GM12878 (cell line): ENCODE results near the gene CNTNAP2. TPM values are rescaled to one million over a fixed set of nuclear protein-coding genes. Genes with fewer than 3 reads are reported as not detected.

Experiments used
- ATAC-seq: fragments of 200-7000 bp; cut with Tn5 transposase; 3 replicates; pipeline ENCODE4 v1.9.1; 2020; ENCODE audit warnings: mild to moderate bottlenecking, moderate library complexity
- BruUV-seq: library from RNA; stranded (reverse); fragments of 400-500 nt; replicated peaks from 2 replicates; lab custom pipeline; 2021; lab: Mats Ljungman, UMichigan
- CTCF ChIA-PET: fragments of 300-600 bp; sonication (Branson Sonifier 250); formaldehyde crosslinking; extraction: SDS; loops from one replicate; lab custom pipeline; 2021; ENCODE audit warnings: inconsistent platforms; lab: Yijun Ruan, JAX
- POLR2A ChIA-PET: fragments of 350-600 bp; formaldehyde crosslinking; extraction: SDS; loops from one replicate; lab custom pipeline; 2021; ENCODE audit warnings: inconsistent platforms; lab: Charles Lee
- RAD21 ChIA-PET: fragments of 300-600 bp; sonication (Branson Sonifier 250); formaldehyde crosslinking; loops from one replicate; lab custom pipeline; 2023; ENCODE audit warnings: antibody characterized with exemption; ENCODE audit not compliant: unreplicated experiment; lab: Charles Lee
- SMC1A ChIA-PET: fragments of 300-600 bp; sonication (Branson Sonifier 250); formaldehyde crosslinking; loops from one replicate; lab custom pipeline; 2023; ENCODE audit not compliant: unreplicated experiment, uncharacterized antibody; lab: Charles Lee
- DNase-seq: peaks from one replicate; pipeline ENCODE4 v3.0.0-alpha.2; 2011; ENCODE audit warnings: low read depth, low spot score
- FAIRE-seq: peaks from 3 replicates; lab custom pipeline; 2011; peaks lifted over from hg19 to GRCh38; lab: Jason Lieb, UNC
- H2AFZ ChIP-seq: 2 replicates; pipeline ENCODE4 v1.6.0; 2011; ENCODE audit warnings: low read depth, low read length, control low read depth; ENCODE audit not compliant: control insufficient read depth
- H3K27ac ChIP-seq: 2 replicates; pipeline ENCODE4 v1.5.1; 2011; ENCODE audit warnings: control low read depth; ENCODE audit not compliant: control insufficient read depth, insufficient read depth
- H3K27me3 ChIP-seq, 2 experiments: replicated peaks in 1 of 2; 2 replicates each; pipeline versions ENCODE4 v1.6.0 to v1.6.1; 2011; ENCODE audit warnings: low read length in 1 of 2; ENCODE audit not compliant: control insufficient read depth in 2 of 2, insufficient read depth in 2 of 2
- H3K36me3 ChIP-seq, 2 experiments: 2 replicates each; pipeline ENCODE4 v1.5.1; 2011; ENCODE audit warnings: low read length in 1 of 2; ENCODE audit not compliant: control insufficient read depth in 2 of 2, insufficient read depth in 2 of 2
- H3K4me1 ChIP-seq: 2 replicates; pipeline ENCODE4 v1.6.1; 2011; ENCODE audit warnings: mild to moderate bottlenecking, low read length, moderate library complexity, mixed read lengths; ENCODE audit not compliant: control insufficient read depth, insufficient read depth
- H3K4me2 ChIP-seq: 2 replicates; pipeline ENCODE4 v1.6.0; 2011; ENCODE audit warnings: control low read depth; ENCODE audit not compliant: control insufficient read depth, insufficient read depth
- H3K4me3 ChIP-seq: fragments of 200-600 bp; sonication (generic); 2 replicates; pipeline ENCODE4 v1.5.1; 2016
- H3K79me2 ChIP-seq: 2 replicates; pipeline ENCODE4 v1.6.0; 2011; ENCODE audit warnings: low read length; ENCODE audit not compliant: control insufficient read depth, insufficient read depth
- H3K9ac ChIP-seq: 2 replicates; pipeline ENCODE4 v1.8.0; 2011; ENCODE audit warnings: low read length, control low read depth, mixed read lengths; ENCODE audit not compliant: control insufficient read depth, insufficient read depth
- H3K9me3 ChIP-seq: replicated peaks from 3 replicates; pipeline ENCODE4 v1.5.1; 2011; ENCODE audit warnings: mild to moderate bottlenecking, low read length; ENCODE audit not compliant: control insufficient read depth, insufficient read depth
- H4K20me1 ChIP-seq: 2 replicates; pipeline ENCODE4 v1.6.0; 2011; ENCODE audit not compliant: control insufficient read depth, insufficient read depth
- HCFC1 ChIP-seq: fragments of 150-350 bp; IDR thresholded peaks from 2 replicates; pipeline ENCODE4 v1.6.1; 2014; ENCODE audit warnings: low read length
- KAT2A ChIP-seq: conservative IDR thresholded peaks from 2 replicates; pipeline ENCODE4 v1.6.1; 2011; ENCODE audit warnings: low read depth, low read length; ENCODE audit not compliant: control insufficient read depth
- KDM1A ChIP-seq: fragments of 200-600 bp; sonication (generic); IDR thresholded peaks from 2 replicates; pipeline ENCODE4 v1.6.1; 2016; ENCODE audit warnings: borderline replicate concordance
- MEF2B ChIP-seq: fragments of 450-650 bp; IDR thresholded peaks from 2 replicates; pipeline ENCODE4 v1.6.1; 2018; ENCODE audit warnings: mild to moderate bottlenecking, moderate library complexity; ENCODE audit not compliant: partially characterized antibody, poor library complexity, severe bottlenecking
- SIX5 ChIP-seq: IDR thresholded peaks from 2 replicates; pipeline ENCODE4 v1.6.1; 2011; ENCODE audit warnings: mild to moderate bottlenecking, low read depth, low read length, moderate library complexity; ENCODE audit not compliant: severe bottlenecking
- STAT1 ChIP-seq: fragments of 450-650 bp; conservative IDR thresholded peaks from 2 replicates; pipeline ENCODE4 v1.6.1; 2014; ENCODE audit warnings: antibody characterized with exemption, mild to moderate bottlenecking
- TCF12 ChIP-seq: IDR thresholded peaks from 2 replicates; pipeline ENCODE4 v1.6.1; 2011; ENCODE audit warnings: low read depth, mild to moderate bottlenecking, low read length
- WGBS: methylation state at CpG from one replicate; pipeline ENCODE4 v1.1.6; 2016; ENCODE audit warnings: low lambda C conversion rate; ENCODE audit not compliant: insufficient replicate concordance, insufficient coverage; ENCODE audit errors: missing lambda C conversion rate; 5-methylcytosine and 5-hydroxymethylcytosine counted together
- in situ Hi-C: fragments of 300-500 bp; cut with MboI; formaldehyde crosslinking; loops from 9 replicates; pipeline ENCODE4 v1.14.3; 2018; ENCODE audit warnings: mixed read lengths
- intact Hi-C: fragments of 100-400 bp; cut with micrococcal nuclease; formaldehyde crosslinking; loops from one replicate; pipeline ENCODE4 v1.14.2; 2022; ENCODE audit not compliant: unreplicated experiment
- polyA plus RNA-seq, 11 experiments: library from polyadenylated mRNA; depleted of rRNA in 4 of 11; unstranded in 6 of 11; stranded (reverse) in 5 of 11; fragments of >200 nt; fragmentation: Nextera tagmentation in 4 of 11; fragmentation: Illumina TruSeq in 1 of 11; extraction: Ambion mirVana in 4 of 11; extraction: Trizol in 1 of 11; gene quantifications; 1 replicate in 1 of 11; 2 replicates in 10 of 11; pipeline versions ENCODE4 v1.2.1 to v1.2.3, GENCODE V29; 2011 to 2016; ENCODE audit warnings: inconsistent platforms in 2 of 11, missing spikeins in 2 of 11, low read depth in 1 of 11
- total RNA-seq, 4 experiments: library from RNA; depleted of rRNA in 3 of 4; stranded (reverse); fragments of >200 nt in 3 of 4; fragmentation: Illumina TruSeq in 1 of 4; extraction: Trizol in 1 of 4; gene quantifications; 2 replicates each; pipeline versions ENCODE4 v1.2.1 to v1.2.3, GENCODE V29; 2013 to 2021
- TF ChIP-seq, protein P1 (sequence below): IDR thresholded peaks from 2 replicates; pipeline ENCODE4 v1.6.1; 2012; ENCODE audit warnings: mild to moderate bottlenecking, low read depth, low read length

The CNTNAP2 gene
- total and polyA plus RNA-seq, 10 of the 15 experiments (the other 5 are each of a cell fraction or from before 2014, with no cell fraction given): 0.03 to 0.08 (median 0.03) TPM; not detected in 7

DNA sequence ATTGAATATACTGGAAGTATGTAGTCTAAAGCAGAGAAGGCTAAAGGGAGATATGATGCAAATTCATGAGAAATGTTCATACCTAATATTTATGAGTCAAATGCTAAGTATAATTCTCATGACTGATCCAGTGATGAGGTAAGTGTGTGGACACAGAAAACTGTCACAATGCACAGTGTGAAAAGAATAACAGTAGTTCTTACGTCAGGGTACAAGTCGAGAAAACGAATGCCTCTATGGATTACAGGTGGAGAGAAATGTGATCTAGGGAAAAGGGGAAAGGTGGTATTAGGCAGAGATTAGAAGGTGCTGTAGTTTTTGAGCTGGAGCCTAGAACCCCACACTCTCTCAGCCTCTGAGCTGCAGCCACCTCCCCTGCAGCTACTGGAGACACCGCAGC is 542.0 kb downstream of the CNTNAP2 start (continued):
- TF ChIP-seq, protein P1, sequence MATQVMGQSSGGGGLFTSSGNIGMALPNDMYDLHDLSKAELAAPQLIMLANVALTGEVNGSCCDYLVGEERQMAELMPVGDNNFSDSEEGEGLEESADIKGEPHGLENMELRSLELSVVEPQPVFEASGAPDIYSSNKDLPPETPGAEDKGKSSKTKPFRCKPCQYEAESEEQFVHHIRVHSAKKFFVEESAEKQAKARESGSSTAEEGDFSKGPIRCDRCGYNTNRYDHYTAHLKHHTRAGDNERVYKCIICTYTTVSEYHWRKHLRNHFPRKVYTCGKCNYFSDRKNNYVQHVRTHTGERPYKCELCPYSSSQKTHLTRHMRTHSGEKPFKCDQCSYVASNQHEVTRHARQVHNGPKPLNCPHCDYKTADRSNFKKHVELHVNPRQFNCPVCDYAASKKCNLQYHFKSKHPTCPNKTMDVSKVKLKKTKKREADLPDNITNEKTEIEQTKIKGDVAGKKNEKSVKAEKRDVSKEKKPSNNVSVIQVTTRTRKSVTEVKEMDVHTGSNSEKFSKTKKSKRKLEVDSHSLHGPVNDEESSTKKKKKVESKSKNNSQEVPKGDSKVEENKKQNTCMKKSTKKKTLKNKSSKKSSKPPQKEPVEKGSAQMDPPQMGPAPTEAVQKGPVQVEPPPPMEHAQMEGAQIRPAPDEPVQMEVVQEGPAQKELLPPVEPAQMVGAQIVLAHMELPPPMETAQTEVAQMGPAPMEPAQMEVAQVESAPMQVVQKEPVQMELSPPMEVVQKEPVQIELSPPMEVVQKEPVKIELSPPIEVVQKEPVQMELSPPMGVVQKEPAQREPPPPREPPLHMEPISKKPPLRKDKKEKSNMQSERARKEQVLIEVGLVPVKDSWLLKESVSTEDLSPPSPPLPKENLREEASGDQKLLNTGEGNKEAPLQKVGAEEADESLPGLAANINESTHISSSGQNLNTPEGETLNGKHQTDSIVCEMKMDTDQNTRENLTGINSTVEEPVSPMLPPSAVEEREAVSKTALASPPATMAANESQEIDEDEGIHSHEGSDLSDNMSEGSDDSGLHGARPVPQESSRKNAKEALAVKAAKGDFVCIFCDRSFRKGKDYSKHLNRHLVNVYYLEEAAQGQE: no peak
- TF ChIP-seq KDM1A (no peak), KAT2A (no peak), HCFC1 (no peak), STAT1 (no peak), MEF2B (no peak), TCF12 (no peak)
- TF ChIP-seq, all 136 proteins: peak for 0

DNA sequence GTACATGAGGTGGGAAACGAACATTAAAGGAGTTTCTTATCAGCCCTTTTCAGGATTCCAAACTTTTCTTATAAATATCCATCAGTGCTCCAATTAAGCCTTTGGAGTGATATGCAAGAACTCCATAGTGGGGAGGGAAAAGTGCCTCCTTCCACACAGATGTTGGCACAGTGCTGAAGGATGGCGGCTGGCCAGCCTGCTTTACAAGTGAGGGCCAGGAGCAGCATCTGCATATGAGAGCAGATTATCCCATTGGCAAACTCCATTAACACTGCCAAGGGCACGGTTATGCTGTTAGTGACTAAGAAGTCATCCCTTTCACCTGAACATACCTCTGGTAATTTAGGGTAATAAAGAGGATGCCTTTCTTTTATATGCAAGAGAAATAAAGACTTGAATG is 543.1 kb downstream of the CNTNAP2 start:
- ChIA-PET POLR2A (no interaction called here), RAD21 (no interaction called here), SMC1A (no interaction called here), CTCF (no interaction called here)
- FAIRE-seq: no peak
- H4K20me1 ChIP-seq: no peaks in the 10 kb centered on the region
- in situ Hi-C loops: no loop called here
- no peak for ATAC-seq
- H2AFZ ChIP-seq: no peak overlapping the region
- no peaks in the 10 kb centered on the region for H3K79me2 ChIP-seq
- H3K36me3 ChIP-seq: no peaks in the 10 kb centered on the region
- no peaks in the 10 kb centered on the region for H3K27me3 ChIP-seq
- intact Hi-C loops: no loop called here
- no peaks in the 10 kb centered on the region for H3K4me1 ChIP-seq
- BruUV-seq: no TSS peak
- no peak overlapping the region for H3K27ac ChIP-seq
- no peak for DNase-seq
- no peak overlapping the region for H3K4me3 ChIP-seq
- WGBS: 16% methylated on average over 3 of the region's 3 CpGs
- no peak overlapping the region for H3K4me2 ChIP-seq
- H3K9ac ChIP-seq: no peak overlapping the region
- no peak for TF ChIP-seq SIX5
- no peaks in the 10 kb centered on the region for H3K9me3 ChIP-seq
